GM10248 (cell line): ENCODE measurements around the gene PI4KB.
"Not testable (repeated sequence)": the region's sequence is repeated elsewhere in the genome, so short reads cannot be mapped to it uniquely, and the experiment has no call there.

Experiments
- CTCF ChIA-PET: fragments of 300-600 bp; sonication (Branson Sonifier 250); formaldehyde crosslinking; extraction: SDS; loops from one replicate; lab custom pipeline; 2021; ENCODE audit warnings: antibody characterized with exemption; lab: Yijun Ruan, JAX
- POLR2A ChIA-PET: fragments of 350-650 bp; sonication (Branson Sonifier 250); formaldehyde crosslinking; extraction: SDS; loops from one replicate; lab custom pipeline; 2020; ENCODE audit warnings: antibody characterized with exemption; lab: Yijun Ruan, JAX
- DNase-seq: peaks from one replicate; pipeline ENCODE4 v3.0.0; 2012; ENCODE audit errors: extremely low spot score
- CTCF ChIP-seq: IDR thresholded peaks from 2 replicates; pipeline ENCODE4 v1.5.1; 2012; ENCODE audit warnings: mild to moderate bottlenecking, low read depth; ENCODE audit errors: extremely low read depth, missing control alignments, control extremely low read depth

PI4KB gene

GRCh38 chr1:151284013-151284577, 43.1 kb downstream of the PI4KB start:
- no peak for DNase-seq
- CTCF ChIA-PET = interaction anchor here (1.1 to 2.0 kb wide), 6 partner anchors 8 to 89 kb away, joined by 3 to 9 read pairs (median 6); no protein-coding TSS in a partner anchor
- TF ChIP-seq CTCF = no peak
- POLR2A ChIA-PET = interaction anchor here (0.6 kb wide), 1 partner anchor 12 kb away, joined by 3 read pairs; no protein-coding TSS in a partner anchor

GRCh38 chr1:151282883-151283725, 44.1 kb downstream of the PI4KB start:
- ChIA-PET CTCF (interaction anchor here (1.1 to 1.9 kb wide), 6 partner anchors 9 to 88 kb away, joined by 3 to 9 read pairs (median 6); no protein-coding TSS in a partner anchor), POLR2A (interaction anchor here (0.6 to 1.5 kb wide), 3 partner anchors 44 to 1145 kb away, joined by 3 to 4 read pairs (median 3); partner anchors contain the start of genes PI4KB and VPS72)
- peak; percentile 4 for TF ChIP-seq CTCF
- peak; percentile 59 for DNase-seq

GRCh38 chr1:151281969-151282882, 45.0 kb downstream of the PI4KB start, which contains the start of gene ZNF687:
Gene ZNF687, plus strand, starts transcription at chr1:151282299. Its CDS starts 3,993 bp downstream, at chr1:151286292.
- no peak for TF ChIP-seq CTCF
- CTCF ChIA-PET = interaction anchor here (0.9 to 2.2 kb wide), 18 partner anchors 10 to 211 kb away, joined by 3 to 13 read pairs (median 4); partner anchors contain the start of gene PI4KB
- POLR2A ChIA-PET = interaction anchor here (0.5 to 1.5 kb wide), 10 partner anchors 13 to 1146 kb away, joined by 3 to 6 read pairs (median 4); partner anchors contain the start of genes PI4KB and VPS72
- DNase-seq = peak; percentile 98

GRCh38 chr1:151281225-151281968, 45.8 kb downstream of the PI4KB start:
- peak; percentile 9 for TF ChIP-seq CTCF

GRCh38 chr1:151277249-151277648, 50.0 kb downstream of the PI4KB start:
- TF ChIP-seq CTCF = no peak
- no peak for DNase-seq
- ChIA-PET CTCF (interaction anchor here (0.9 to 2.4 kb wide), 6 partner anchors 12 to 63 kb away, joined by 3 to 10 read pairs (median 4); partner anchors contain the start of gene PSMD4), POLR2A (interaction anchor here (1.0 kb wide), 1 partner anchor 19 kb away, joined by 3 read pairs; no protein-coding TSS in a partner anchor)

More at GRCh38 chr1:151281225-151281968, 45.8 kb downstream of the PI4KB start:
- DNase-seq = peak; percentile 90
- ChIA-PET CTCF (interaction anchor here (0.9 to 2.2 kb wide), 17 partner anchors 9 to 210 kb away, joined by 3 to 13 read pairs (median 3); partner anchors contain the start of gene PI4KB), POLR2A (interaction anchor here (0.5 to 1.4 kb wide), 9 partner anchors 14 to 116 kb away, joined by 3 to 6 read pairs (median 4); partner anchors contain the start of genes PI4KB and VPS72)

GRCh38 chr1:151275341-151275740, 51.9 kb downstream of the PI4KB start:
- POLR2A ChIA-PET, DNase-seq, CTCF ChIA-PET: not testable (repeated sequence)
